ENCODE measurements around the gene C16orf86. TPM values are rescaled to one million over a fixed set of nuclear protein-coding genes. Genes with fewer than 3 reads are reported as not detected.

Gene C16orf86
- total RNA-seq, 4 donors from 2014 or later = 0.54 to 6.6 (median 2.0) TPM

GRCh38 chr16:67697422-67698185, 31.0 kb downstream of the C16orf86 start:
- peaks cover 0 to 12% (median 0%) of the 10 kb centered on the region in 4 donors for H3K4me1 ChIP-seq
- no peaks in the 10 kb centered on the region for H3K9me3 ChIP-seq
- no peak overlapping the region for H3K4me3 ChIP-seq
- peak in 1 of 3 donors; percentile 63 for DNase-seq
- H3K27ac ChIP-seq = peak overlapping the region in 3 of 4 donors; percentile 16 to 86 (median 76)
- no peaks in the 10 kb centered on the region for H3K27me3 ChIP-seq
- no peaks in the 10 kb centered on the region for H3K36me3 ChIP-seq
- TF ChIP-seq CTCF (IDR thresholded peaks at IDR 0.05) (no peak), POLR2A (IDR thresholded peaks at IDR 0.05) (no peak)

- Histone ChIP-seq H3K4me1 (peaks cover 0 to 12% (median 0%) of the 10 kb centered on the region in 4 donors), H3K9me3 (no peaks in the 10 kb centered on the region), H3K4me3 (no peak overlapping the region), H3K27me3 (no peaks in the 10 kb centered on the region), H3K27ac (no peak overlapping the region), H3K36me3 (no peaks in the 10 kb centered on the region)
- TF ChIP-seq POLR2A (IDR thresholded peaks at IDR 0.05) (no peak), CTCF (IDR thresholded peaks at IDR 0.05) (no peak)
- no peak for DNase-seq
Observed at GRCh38 chr16:67699265-67699664, 32.7 kb downstream of the C16orf86 start.

- TF ChIP-seq POLR2A (IDR thresholded peaks at IDR 0.05) = no peak
Observed at GRCh38 chr16:67701420-67701819, 34.8 kb downstream of the C16orf86 start.

GRCh38 chr16:67702130-67702529, 35.5 kb downstream of the C16orf86 start:
- H3K36me3 ChIP-seq = no peaks in the 10 kb centered on the region
- H3K27ac ChIP-seq = no peak overlapping the region
- H3K4me3 ChIP-seq = no peak overlapping the region
- DNase-seq = no peak
- peaks cover 0 to 12% (median 0%) of the 10 kb centered on the region in 4 donors for H3K4me1 ChIP-seq
- H3K27me3 ChIP-seq = no peaks in the 10 kb centered on the region
- no peak for TF ChIP-seq POLR2A (IDR thresholded peaks at IDR 0.05)
- no peak for TF ChIP-seq CTCF (IDR thresholded peaks at IDR 0.05)
- no peaks in the 10 kb centered on the region for H3K9me3 ChIP-seq

More at GRCh38 chr16:67701420-67701819, 34.8 kb downstream of the C16orf86 start:
- Histone ChIP-seq H3K9me3 (no peaks in the 10 kb centered on the region), H3K27ac (no peak overlapping the region), H3K4me1 (peaks cover 0 to 12% (median 0%) of the 10 kb centered on the region in 4 donors), H3K4me3 (no peak overlapping the region), H3K36me3 (no peaks in the 10 kb centered on the region), H3K27me3 (no peaks in the 10 kb centered on the region)
- no peak for DNase-seq

- no peak for TF ChIP-seq CTCF (IDR thresholded peaks at IDR 0.05)
- TF ChIP-seq POLR2A (IDR thresholded peaks at IDR 0.05) = no peak
- Histone ChIP-seq H3K4me1 (peaks cover 0 to under 1% (median 0%) of the 10 kb centered on the region in 4 donors), H3K36me3 (no peaks in the 10 kb centered on the region), H3K27me3 (no peaks in the 10 kb centered on the region), H3K9me3 (no peaks in the 10 kb centered on the region), H3K27ac (no peak overlapping the region), H3K4me3 (no peak overlapping the region)
- no peak for DNase-seq
Observed at GRCh38 chr16:67703626-67704025, 37.0 kb downstream of the C16orf86 start.

GRCh38 chr16:67704110-67704509, 37.5 kb downstream of the C16orf86 start:
- Histone ChIP-seq H3K4me1 (no peaks in the 10 kb centered on the region), H3K36me3 (no peaks in the 10 kb centered on the region), H3K27ac (no peak overlapping the region), H3K27me3 (no peaks in the 10 kb centered on the region), H3K9me3 (no peaks in the 10 kb centered on the region), H3K4me3 (no peak overlapping the region)
- TF ChIP-seq CTCF (IDR thresholded peaks at IDR 0.05) = no peak
- no peak for DNase-seq

All from Peyer's patch (tissue), 4 donors.